Esophagus muscularis mucosa (tissue), 4 donors: Measurements from ENCODE around the gene ZSCAN5A. TPM values are rescaled to one million over a fixed set of nuclear protein-coding genes. Genes with fewer than 3 reads are reported as not detected.

Source experiments
- DNase-seq: peaks from one replicate; pipeline ENCODE4 v3.0.0-alpha.2; 2017; ENCODE audit errors: extremely low spot score
- H3K27ac ChIP-seq, 4 donors: fragments of 200-600 bp; sonication (generic); replicated peaks in 1 of 4; 1 replicate in 3 of 4; 2 replicates in 1 of 4; pipeline ENCODE4 v1.5.1; 2016 to 2019; ENCODE audit warnings: mild to moderate bottlenecking in 1 of 4
- H3K27me3 ChIP-seq, 4 donors: fragments of 200-600 bp; sonication (generic); one replicate each; pipeline versions ENCODE4 v1.5.1 to v1.6.0; 2016 to 2019
- H3K36me3 ChIP-seq, 4 donors: fragments of 200-600 bp; sonication (generic); one replicate each; pipeline ENCODE4 v1.5.1; 2016 to 2019
- H3K4me1 ChIP-seq, 4 donors: fragments of 200-600 bp; sonication (generic); one replicate each; pipeline ENCODE4 v1.5.1; 2016 to 2019
- H3K4me3 ChIP-seq, 4 donors: fragments of 200-600 bp; sonication (generic); 1 replicate in 2 of 4; 2 replicates in 2 of 4; pipeline ENCODE4 v1.5.1; 2016 to 2019; ENCODE audit warnings: mild to moderate bottlenecking in 4 of 4, moderate library complexity in 1 of 4
- H3K9me3 ChIP-seq, 4 donors: fragments of 200-600 bp; sonication (generic); 1 replicate in 3 of 4; 2 replicates in 1 of 4; pipeline ENCODE4 v1.5.1; 2016 to 2019
- CTCF ChIP-seq, 3 experiments: fragments of 200-600 bp in 2 of 3; fragments of 450-650 bp in 1 of 3; sonication (generic) in 2 of 3; IDR thresholded peaks; one replicate each; pipeline ENCODE4 v1.5.1; 2017 to 2019; ENCODE audit warnings: antibody characterized with exemption in 3 of 3, mild to moderate bottlenecking in 2 of 3, moderate library complexity in 1 of 3
- EP300 ChIP-seq: sonication (generic); formaldehyde crosslinking; IDR thresholded peaks from one replicate; pipeline ENCODE4 v1.6.1; 2017; ENCODE audit warnings: antibody characterized with exemption
- POLR2A ChIP-seq: fragments of 450-650 bp; IDR thresholded peaks from one replicate; pipeline ENCODE4 v1.6.1; 2017; ENCODE audit warnings: antibody characterized with exemption, moderate library complexity, mild to moderate bottlenecking, low read depth
- POLR2AphosphoS5 ChIP-seq, 2 donors: sonication (generic); formaldehyde crosslinking; IDR thresholded peaks; one replicate each; pipeline ENCODE4 v1.6.1; 2017; ENCODE audit warnings: antibody characterized with exemption in 2 of 2
- WGBS: methylation state at CpG from one replicate; pipeline ENCODE4 v1.1.5; 2018; 5-methylcytosine and 5-hydroxymethylcytosine counted together
- intact Hi-C: fragments of 100-400 bp; cut with DNase I; formaldehyde crosslinking; loops from one replicate; pipeline ENCODE4 v1.15.1; 2023
- total RNA-seq, 4 donors: library from RNA; depleted of rRNA; stranded (reverse); fragments of >200 nt; gene quantifications; one replicate each; pipeline versions ENCODE4 v1.1.0 to v1.2.1, GENCODE V29; 2016

The ZSCAN5A gene
- total RNA-seq, 4 donors from 2014 or later, result 3.7 to 9.9 (median 6.7) TPM

GRCh38 chr19:56272161-56272798 lies 42.4 kb downstream of the ZSCAN5A start, which contains the start of gene EDDM13:
EDDM13 (plus strand) TSS chr19:56272748; CDS start chr19:56272835, 87 bp downstream.
- intact Hi-C loops, result no loop called here
- TF ChIP-seq POLR2A, result no peak
- TF ChIP-seq CTCF (IDR thresholded peaks at IDR 0.05), result no peak
- no peak for TF ChIP-seq POLR2AphosphoS5 (IDR thresholded peaks at IDR 0.05)
- no peak for TF ChIP-seq EP300
- Histone ChIP-seq H3K4me3 (no peak within 1 kb of the TSS), H3K4me1 (no peaks in the 10 kb centered on the region), H3K27ac (no peak within 1 kb of the TSS), H3K36me3 (peaks cover 0 to 4% (median 0%) of the 10 kb centered on the region in 4 donors), H3K27me3 (no peaks in the 10 kb centered on the region), H3K9me3 (peaks cover 0 to 4% (median 0%) of the 10 kb centered on the region in 4 donors)
- DNase-seq, result no peak
- 85% methylated on average over 6 of the region's 6 CpGs for WGBS

- intact Hi-C loops, result no loop called here
- WGBS, result 64% methylated on average over 6 of the region's 6 CpGs
Measured at GRCh38 chr19:56271151-56271550, 43.5 kb downstream of the ZSCAN5A start.

GRCh38 chr19:56270676-56271075 lies 44.0 kb downstream of the ZSCAN5A start:
- H3K36me3 ChIP-seq, result no peaks in the 10 kb centered on the region
- no peak for TF ChIP-seq POLR2AphosphoS5 (IDR thresholded peaks at IDR 0.05)
- TF ChIP-seq POLR2A, result no peak
- no peak for TF ChIP-seq EP300
- no peak for TF ChIP-seq CTCF (IDR thresholded peaks at IDR 0.05)
- H3K4me3 ChIP-seq, result no peak overlapping the region
- intact Hi-C loops, result no loop called here
- DNase-seq, result no peak
- H3K4me1 ChIP-seq, result no peaks in the 10 kb centered on the region
- H3K27me3 ChIP-seq, result no peaks in the 10 kb centered on the region
- WGBS, result 79% methylated on average over 3 of the region's 3 CpGs
- no peak overlapping the region for H3K27ac ChIP-seq
- no peaks in the 10 kb centered on the region for H3K9me3 ChIP-seq

More at GRCh38 chr19:56271151-56271550, 43.5 kb downstream of the ZSCAN5A start:
- no peaks in the 10 kb centered on the region for H3K27me3 ChIP-seq
- no peak for DNase-seq
- H3K4me1 ChIP-seq, result no peaks in the 10 kb centered on the region
- H3K27ac ChIP-seq, result no peak overlapping the region
- TF ChIP-seq POLR2A (no peak), EP300 (no peak), POLR2AphosphoS5 (IDR thresholded peaks at IDR 0.05) (no peak), CTCF (IDR thresholded peaks at IDR 0.05) (no peak)
- H3K9me3 ChIP-seq, result no peaks in the 10 kb centered on the region
- H3K36me3 ChIP-seq, result no peaks in the 10 kb centered on the region
- no peak overlapping the region for H3K4me3 ChIP-seq

- intact Hi-C loops, result no loop called here
- Histone ChIP-seq H3K4me1 (no peaks in the 10 kb centered on the region), H3K27ac (no peak overlapping the region), H3K27me3 (no peaks in the 10 kb centered on the region), H3K4me3 (no peak overlapping the region), H3K36me3 (no peaks in the 10 kb centered on the region), H3K9me3 (no peaks in the 10 kb centered on the region)
- no peak for DNase-seq
- 94% methylated on average over 6 of the region's 6 CpGs for WGBS
- TF ChIP-seq EP300 (no peak), CTCF (IDR thresholded peaks at IDR 0.05) (no peak), POLR2A (no peak), POLR2AphosphoS5 (IDR thresholded peaks at IDR 0.05) (no peak)
Measured at GRCh38 chr19:56269348-56269747, 45.3 kb downstream of the ZSCAN5A start.

GRCh38 chr19:56266051-56266450 lies 48.6 kb downstream of the ZSCAN5A start:
- H3K4me1 ChIP-seq, result no peaks in the 10 kb centered on the region
- TF ChIP-seq CTCF (IDR thresholded peaks at IDR 0.05) (no peak), POLR2AphosphoS5 (IDR thresholded peaks at IDR 0.05) (no peak), EP300 (no peak), POLR2A (no peak)
- intact Hi-C loops, result no loop called here
- no peak overlapping the region for H3K4me3 ChIP-seq
- no peaks in the 10 kb centered on the region for H3K9me3 ChIP-seq
- H3K27me3 ChIP-seq, result no peaks in the 10 kb centered on the region
- no peaks in the 10 kb centered on the region for H3K36me3 ChIP-seq
- H3K27ac ChIP-seq, result no peak overlapping the region
- no peak for DNase-seq
- WGBS, result 60% methylated on average over 3 of the region's 3 CpGs
